Mucosa of rectum (tissue), 2 donors: ENCODE data around the gene IFT172.

Source experiments
- H3K27ac ChIP-seq, 2 donors: one replicate each; pipeline ENCODE4 v1.7.0; 2013; ENCODE audit warnings: inconsistent platforms in 2 of 2, low read depth in 2 of 2, low read length in 2 of 2
- H3K27me3 ChIP-seq, 2 donors: one replicate each; pipeline ENCODE4 v1.7.0; 2013; ENCODE audit warnings: low read length in 2 of 2; ENCODE audit not compliant: control insufficient read depth in 2 of 2, insufficient read depth in 2 of 2
- H3K36me3 ChIP-seq, 2 donors: one replicate each; pipeline ENCODE4 v1.7.0; 2013; ENCODE audit warnings: low read length in 2 of 2; ENCODE audit not compliant: control insufficient read depth in 2 of 2, insufficient read depth in 2 of 2
- H3K4me1 ChIP-seq, 2 donors: one replicate each; pipeline ENCODE4 v1.7.0; 2013; ENCODE audit warnings: low read length in 2 of 2, mild to moderate bottlenecking in 1 of 2; ENCODE audit not compliant: control insufficient read depth in 2 of 2, insufficient read depth in 2 of 2
- H3K4me3 ChIP-seq, 2 donors: one replicate each; pipeline ENCODE4 v1.7.0; 2013; ENCODE audit warnings: low read length in 2 of 2
- H3K9ac ChIP-seq, 2 donors: one replicate each; pipeline ENCODE4 v1.7.0; 2013; ENCODE audit warnings: low read length in 2 of 2, low read depth in 1 of 2, mild to moderate bottlenecking in 1 of 2
- H3K9me3 ChIP-seq, 2 donors: one replicate each; pipeline ENCODE4 v1.7.0; 2013; ENCODE audit warnings: low read length in 2 of 2; ENCODE audit not compliant: control insufficient read depth in 2 of 2
- donor health status: healthy.
- donor health status: Normal muscosa, but diverticular disease.

Gene IFT172

DNA sequence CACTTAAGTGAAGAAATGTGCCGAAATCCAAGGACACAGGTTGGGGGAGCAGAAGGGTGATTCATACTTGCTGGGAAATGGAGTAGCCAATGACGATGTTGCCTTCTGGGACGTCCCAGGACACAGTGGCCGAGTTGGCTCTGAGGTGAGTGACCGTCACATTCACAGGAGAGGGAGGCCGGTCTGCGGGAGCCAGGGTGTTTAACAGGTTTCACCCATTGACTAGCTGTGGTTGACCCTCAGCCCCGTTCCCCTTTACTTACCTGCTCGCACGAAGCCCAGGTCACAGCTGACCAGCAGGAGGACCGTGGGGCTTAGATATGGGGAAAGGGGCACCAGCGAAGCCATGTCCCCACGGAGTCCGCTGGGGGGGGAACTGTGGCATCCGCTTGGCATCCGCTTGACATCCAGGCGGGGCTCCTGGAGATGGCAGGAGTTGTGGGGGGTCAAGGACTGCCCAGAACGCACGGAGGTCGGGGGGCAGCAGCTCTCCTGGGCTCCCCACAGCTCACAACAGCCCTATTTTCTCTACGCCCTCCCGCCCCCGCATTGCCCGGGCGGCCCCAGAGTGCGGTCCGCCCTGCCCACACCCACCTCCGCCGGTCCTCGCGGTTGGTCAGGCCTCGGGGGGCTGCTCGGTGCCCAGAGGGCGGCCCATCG lies 4.9 kb upstream of the IFT172 start:
- H3K4me3 ChIP-seq, result peak overlapping the region; percentile 45 to 51

DNA sequence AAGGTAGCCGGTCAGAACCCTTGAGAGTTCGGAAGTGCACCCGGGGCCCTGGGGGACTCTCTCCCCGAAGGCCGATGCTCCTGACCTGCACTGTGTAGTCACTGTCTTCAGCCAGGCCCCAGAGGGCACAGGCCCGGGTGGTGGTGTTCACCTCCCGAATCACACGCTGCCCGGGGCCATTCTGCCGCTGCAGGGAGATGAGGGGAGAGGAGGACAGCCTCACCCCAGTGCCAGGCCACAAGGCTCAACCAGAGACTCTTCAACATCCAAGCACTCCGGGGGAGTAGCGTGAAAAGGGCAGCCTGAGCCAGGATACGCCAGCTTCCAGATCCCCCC lies 4.4 kb upstream of the IFT172 start:
- Histone ChIP-seq H3K27me3 (peaks cover 13 to 24% of the 10 kb centered on the region in 2 donors), H3K4me3 (no peak overlapping the region), H3K27ac (no peak overlapping the region), H3K9me3 (no peaks in the 10 kb centered on the region), H3K9ac (no peak overlapping the region), H3K4me1 (peaks cover 8 to 9% of the 10 kb centered on the region in 2 donors), H3K36me3 (no peaks in the 10 kb centered on the region)

More for the DNA sequence above, 4.9 kb upstream of the IFT172 start:
- Histone ChIP-seq H3K27me3 (peaks cover 13 to 24% of the 10 kb centered on the region in 2 donors), H3K9me3 (no peaks in the 10 kb centered on the region), H3K4me1 (peaks cover 3 to 4% of the 10 kb centered on the region in 2 donors), H3K27ac (no peak overlapping the region), H3K9ac (peak overlapping the region in 1 of 2 donors; percentile 52), H3K36me3 (no peaks in the 10 kb centered on the region)

DNA sequence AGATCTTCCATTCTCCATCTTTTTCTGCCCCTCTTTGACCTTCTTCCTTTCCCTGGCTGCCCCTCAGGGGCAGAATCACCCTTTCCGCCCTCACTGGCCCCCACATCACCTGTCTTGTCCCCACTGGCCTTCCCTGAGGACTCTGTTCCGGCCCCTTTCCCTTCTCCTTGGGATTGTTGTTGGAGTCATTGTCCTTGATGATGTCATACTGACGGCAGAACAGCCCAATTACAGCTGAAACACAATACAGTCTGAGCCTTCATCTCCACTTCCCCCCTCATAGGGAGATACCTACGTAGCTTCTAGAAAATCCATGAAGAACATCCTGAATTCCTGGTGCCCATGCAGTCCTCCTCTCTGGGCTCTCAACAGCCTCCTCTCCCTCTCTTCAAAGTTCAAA lies 3.0 kb upstream of the IFT172 start:
- H3K27me3 ChIP-seq, result peaks cover 13 to 24% of the 10 kb centered on the region in 2 donors
- no peaks in the 10 kb centered on the region for H3K9me3 ChIP-seq
- no peak overlapping the region for H3K9ac ChIP-seq
- H3K4me1 ChIP-seq, result peaks cover 8 to 10% of the 10 kb centered on the region in 2 donors
- no peaks in the 10 kb centered on the region for H3K36me3 ChIP-seq
- no peak overlapping the region for H3K27ac ChIP-seq
- no peak overlapping the region for H3K4me3 ChIP-seq

DNA sequence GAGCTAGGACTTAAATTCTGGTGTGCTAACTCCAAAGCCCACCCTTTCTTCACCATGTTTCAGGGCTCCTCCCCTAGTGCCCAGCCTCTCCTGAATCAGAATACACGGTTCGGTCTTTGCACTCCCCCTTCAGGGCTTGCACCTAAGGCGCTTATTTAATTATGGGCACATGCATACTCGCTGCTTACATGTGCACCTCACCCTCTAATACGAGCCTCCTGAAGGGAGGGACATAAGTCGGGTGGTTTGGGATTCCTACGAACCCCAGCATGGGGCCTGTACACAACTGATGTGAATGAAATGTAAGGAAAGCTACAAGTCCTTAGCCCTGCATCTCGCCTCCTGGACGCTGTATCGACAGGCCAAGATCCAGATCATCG lies 435 bp downstream of the IFT172 start:
- H3K27me3 ChIP-seq, result peaks cover under 1 to 3% of the 10 kb centered on the region in 2 donors
- peak overlapping the region; percentile 59 to 97 for H3K4me3 ChIP-seq
- peaks cover 0 to 4% of the 10 kb centered on the region in 2 donors for H3K36me3 ChIP-seq
- H3K9me3 ChIP-seq, result no peaks in the 10 kb centered on the region
- peaks cover 5 to 7% of the 10 kb centered on the region in 2 donors for H3K4me1 ChIP-seq
- H3K27ac ChIP-seq, result peak overlapping the region; percentile 10 to 68
- H3K9ac ChIP-seq, result peak overlapping the region; percentile 70 to 77

DNA sequence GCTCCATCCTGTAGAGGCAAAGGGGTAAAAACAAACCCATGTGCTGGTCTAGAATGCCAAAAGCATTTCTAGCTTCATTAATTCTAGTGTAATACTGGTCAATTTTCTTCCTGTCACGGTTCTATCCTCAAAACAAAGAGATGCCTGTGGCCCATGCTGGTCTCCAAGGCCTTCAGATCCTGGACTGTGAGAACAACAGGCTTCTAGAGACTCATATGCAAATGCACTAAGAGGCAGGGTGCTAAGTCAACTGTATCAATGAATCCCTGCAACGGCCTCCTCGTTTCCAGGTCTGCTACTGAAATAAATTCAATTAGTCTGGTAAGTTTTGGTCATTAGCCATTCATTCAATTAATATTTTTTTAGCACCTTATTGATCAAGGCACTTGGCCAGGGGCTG lies 4.0 kb downstream of the IFT172 start:
- Histone ChIP-seq H3K27ac (no peak overlapping the region), H3K4me3 (no peak overlapping the region), H3K4me1 (peaks cover 5 to 7% of the 10 kb centered on the region in 2 donors), H3K9me3 (no peaks in the 10 kb centered on the region), H3K9ac (no peak overlapping the region), H3K36me3 (peaks cover 11 to 16% of the 10 kb centered on the region in 2 donors), H3K27me3 (no peaks in the 10 kb centered on the region)

DNA sequence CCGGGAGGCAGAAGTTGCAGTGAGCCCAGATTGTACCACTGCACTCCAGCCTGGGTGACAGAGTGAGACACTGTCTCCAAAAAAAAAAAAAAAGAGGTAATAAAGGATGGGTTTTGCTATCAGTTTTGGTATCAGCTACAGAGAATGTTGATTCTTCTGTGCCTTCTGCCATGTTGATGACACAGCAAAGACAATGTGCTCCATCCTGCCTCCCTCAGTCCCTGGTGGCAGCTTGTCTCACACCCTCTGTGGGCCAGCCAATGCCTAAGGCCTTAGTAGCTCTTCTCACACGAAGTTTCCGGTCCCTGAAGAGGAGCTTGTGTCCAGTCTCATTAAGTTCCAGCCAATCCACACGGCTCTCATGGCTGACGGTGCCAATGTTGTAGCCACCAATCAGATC lies 17.6 kb downstream of the IFT172 start:
- Histone ChIP-seq H3K9me3 (no peaks in the 10 kb centered on the region), H3K27me3 (no peaks in the 10 kb centered on the region), H3K4me3 (no peak overlapping the region), H3K36me3 (peaks cover 0 to 18% of the 10 kb centered on the region in 2 donors), H3K27ac (no peak overlapping the region), H3K9ac (no peak overlapping the region), H3K4me1 (no peaks in the 10 kb centered on the region)

DNA sequence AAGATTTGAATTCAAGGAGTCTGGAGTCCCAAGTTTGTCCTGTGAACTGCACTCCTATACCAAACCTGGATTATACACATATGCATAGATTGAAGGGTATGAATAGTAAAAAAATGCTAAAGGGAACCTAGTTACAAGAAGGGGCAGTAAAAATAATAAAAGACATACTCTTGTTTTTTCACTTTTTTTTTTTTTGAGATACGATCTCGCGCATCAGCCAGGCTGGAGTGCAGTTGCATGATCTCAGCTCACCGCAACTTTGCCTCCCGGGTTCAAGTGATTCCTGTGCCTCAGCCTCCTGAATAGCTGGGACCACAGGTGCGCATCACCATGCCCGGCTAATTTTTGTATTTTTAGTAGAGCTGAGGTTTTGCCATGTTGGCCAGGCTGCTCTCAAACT lies 25.1 kb downstream of the IFT172 start:
- Histone ChIP-seq H3K9me3 (no peaks in the 10 kb centered on the region), H3K4me1 (no peaks in the 10 kb centered on the region), H3K27ac (no peak overlapping the region), H3K4me3 (no peak overlapping the region), H3K9ac (no peak overlapping the region), H3K27me3 (no peaks in the 10 kb centered on the region), H3K36me3 (peaks cover 0 to 2% of the 10 kb centered on the region in 2 donors)

DNA sequence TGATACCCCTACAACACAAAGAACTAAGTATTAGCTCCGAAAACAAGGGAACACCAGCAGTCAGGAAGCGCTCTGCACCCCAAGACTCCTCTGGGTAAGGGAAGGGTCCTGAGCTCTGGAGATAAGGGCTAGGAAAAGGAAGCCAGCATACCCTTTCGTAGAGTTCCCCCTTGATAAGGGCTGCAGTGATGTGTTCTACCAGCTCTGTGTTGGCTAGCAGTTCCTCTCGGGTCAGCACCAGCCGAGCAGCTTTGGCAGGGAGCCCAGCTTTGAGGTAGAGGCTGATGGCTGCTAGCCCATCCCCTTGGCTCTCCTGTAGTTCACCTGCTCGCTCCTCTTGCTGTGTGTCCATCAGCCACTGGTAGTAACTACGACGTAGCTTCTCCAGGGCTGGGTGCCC lies 28.4 kb downstream of the IFT172 start:
- Histone ChIP-seq H3K9ac (no peak overlapping the region), H3K4me1 (no peaks in the 10 kb centered on the region), H3K9me3 (no peaks in the 10 kb centered on the region), H3K27me3 (no peaks in the 10 kb centered on the region), H3K27ac (no peak overlapping the region), H3K4me3 (no peak overlapping the region), H3K36me3 (peaks cover 4 to 9% of the 10 kb centered on the region in 2 donors)

DNA sequence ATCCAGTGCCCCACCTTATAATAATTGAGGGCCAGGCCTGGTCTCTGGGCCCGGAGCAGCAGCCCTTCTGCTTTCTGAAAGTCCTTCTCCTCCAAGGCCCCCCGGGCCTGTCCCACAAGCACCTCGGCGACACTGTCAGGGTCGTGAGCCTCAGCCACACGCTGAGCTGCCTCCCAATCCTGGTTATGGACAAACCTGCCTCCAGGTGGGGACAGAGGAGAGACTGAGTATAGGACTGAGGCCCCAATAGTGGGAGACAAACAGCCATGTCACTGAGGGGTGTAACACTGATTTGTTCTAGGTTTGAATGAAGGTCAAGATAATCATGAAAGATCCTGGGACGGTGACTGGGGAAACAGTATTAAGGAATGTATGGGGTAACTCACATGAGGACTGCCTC lies 35.6 kb downstream of the IFT172 start:
- Histone ChIP-seq H3K4me3 (no peak overlapping the region), H3K36me3 (peaks cover 12 to 28% of the 10 kb centered on the region in 2 donors), H3K27ac (no peak overlapping the region), H3K9ac (no peak overlapping the region), H3K9me3 (no peaks in the 10 kb centered on the region), H3K4me1 (no peaks in the 10 kb centered on the region), H3K27me3 (no peaks in the 10 kb centered on the region)

DNA sequence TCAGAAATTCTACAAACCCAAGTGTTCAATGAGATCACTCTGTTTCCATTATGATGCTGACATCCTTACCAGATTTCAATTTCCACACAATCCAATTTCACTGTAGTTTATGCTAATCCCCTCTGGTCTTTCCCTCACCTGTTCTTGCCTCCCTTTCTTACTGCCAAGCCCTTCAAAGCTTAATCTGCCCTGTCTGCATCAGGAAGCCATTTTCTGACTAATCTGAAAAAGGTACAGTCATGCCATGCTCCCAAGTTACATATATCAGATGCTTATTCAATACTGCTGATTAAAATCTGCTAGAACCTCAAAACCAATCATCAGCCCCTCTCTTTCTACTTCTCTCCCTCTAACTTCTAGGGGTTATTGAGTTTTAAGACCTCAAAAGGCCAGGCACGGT lies 38.4 kb downstream of the IFT172 start:
- Histone ChIP-seq H3K4me3 (no peak overlapping the region), H3K9me3 (no peaks in the 10 kb centered on the region), H3K27me3 (no peaks in the 10 kb centered on the region), H3K4me1 (no peaks in the 10 kb centered on the region), H3K9ac (no peak overlapping the region), H3K27ac (no peak overlapping the region), H3K36me3 (peaks cover 14 to 27% of the 10 kb centered on the region in 2 donors)
